Fibroblast of villous mesenchyme (primary cell): ENCODE results near the gene ZNF821. TPM values are rescaled to one million over a fixed set of nuclear protein-coding genes. Genes with fewer than 3 reads are reported as not detected.

Source experiments
- DNase-seq: peaks from one replicate; pipeline ENCODE4 v3.0.0-alpha.2; 2010; ENCODE audit warnings: low read depth
- H3K4me3 ChIP-seq: 2 replicates; pipeline ENCODE4 v1.5.1; 2011; ENCODE audit warnings: low read depth, mild to moderate bottlenecking, low read length
- CTCF ChIP-seq: IDR thresholded peaks from 2 replicates; pipeline ENCODE4 v1.5.1; 2012; ENCODE audit warnings: low read depth, mild to moderate bottlenecking, low read length; ENCODE audit not compliant: insufficient read depth
- total RNA-seq: library from RNA; depleted of rRNA; stranded (reverse); fragments of >200 nt; gene quantifications from 2 replicates; pipeline ENCODE4 v1.2.3, GENCODE V29; 2012

Gene ZNF821
- total RNA-seq, 1 donor, result 3.9 TPM

DNA sequence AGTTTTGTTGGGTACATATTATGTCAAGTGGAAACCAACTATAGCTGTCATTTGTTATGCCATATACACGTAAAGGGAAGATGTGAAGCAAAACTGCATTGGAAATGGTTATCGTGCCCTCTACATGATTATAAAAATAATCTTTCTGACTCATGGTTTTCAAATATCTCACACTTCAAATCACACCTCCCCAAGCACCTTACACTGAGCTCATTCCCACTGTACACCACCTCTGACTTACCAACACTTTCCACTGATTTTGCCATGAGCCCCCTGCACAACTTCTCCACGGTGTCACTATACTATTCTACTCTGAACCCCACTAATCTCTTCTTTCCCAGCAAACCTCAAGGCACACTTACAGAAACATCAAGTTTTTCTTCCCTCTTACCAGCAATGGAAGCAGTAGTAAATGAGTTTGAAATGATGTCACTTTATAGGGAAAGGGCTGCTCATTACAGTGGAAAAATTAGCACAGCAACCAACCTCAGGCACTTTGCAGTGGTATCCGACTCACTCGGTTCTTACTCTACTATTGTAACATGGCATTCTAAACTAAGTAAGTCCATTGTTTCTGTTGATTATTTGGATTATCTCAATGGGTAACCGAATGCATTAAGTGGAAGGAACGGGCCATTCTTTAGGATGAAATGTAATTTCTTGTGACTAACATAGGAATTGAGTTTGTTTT is 18.7 kb downstream of the ZNF821 start:
- TF ChIP-seq CTCF, result no peak
- no peak for DNase-seq
- H3K4me3 ChIP-seq, result no peak overlapping the region

DNA sequence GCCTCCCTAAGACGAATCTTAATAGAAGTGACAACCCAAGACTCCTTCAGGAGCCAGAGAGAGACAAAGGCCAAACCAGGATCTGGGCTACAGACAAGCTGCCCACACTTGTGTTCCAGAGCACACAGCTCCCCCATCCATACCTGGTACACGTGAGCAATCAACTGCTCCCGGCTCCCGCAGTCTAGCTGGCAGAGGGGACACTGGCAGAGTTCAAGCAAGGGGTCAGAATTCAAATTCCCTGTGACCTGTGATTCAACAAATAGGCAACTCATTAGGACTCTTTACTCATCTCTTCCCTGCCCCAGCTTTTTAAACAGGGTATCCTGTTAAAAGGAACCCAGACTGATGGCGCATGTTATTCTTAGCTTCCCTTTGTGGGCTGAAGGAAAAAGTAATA is 20.0 kb downstream of the ZNF821 start:
- H3K4me3 ChIP-seq, result no peak overlapping the region
- no peak for TF ChIP-seq CTCF
- DNase-seq, result no peak

- no peak for DNase-seq
- no peak overlapping the region for H3K4me3 ChIP-seq
These were observed 24.0 kb downstream of the ZNF821 start for GRCh38 chr16:71859762-71860521.

DNA sequence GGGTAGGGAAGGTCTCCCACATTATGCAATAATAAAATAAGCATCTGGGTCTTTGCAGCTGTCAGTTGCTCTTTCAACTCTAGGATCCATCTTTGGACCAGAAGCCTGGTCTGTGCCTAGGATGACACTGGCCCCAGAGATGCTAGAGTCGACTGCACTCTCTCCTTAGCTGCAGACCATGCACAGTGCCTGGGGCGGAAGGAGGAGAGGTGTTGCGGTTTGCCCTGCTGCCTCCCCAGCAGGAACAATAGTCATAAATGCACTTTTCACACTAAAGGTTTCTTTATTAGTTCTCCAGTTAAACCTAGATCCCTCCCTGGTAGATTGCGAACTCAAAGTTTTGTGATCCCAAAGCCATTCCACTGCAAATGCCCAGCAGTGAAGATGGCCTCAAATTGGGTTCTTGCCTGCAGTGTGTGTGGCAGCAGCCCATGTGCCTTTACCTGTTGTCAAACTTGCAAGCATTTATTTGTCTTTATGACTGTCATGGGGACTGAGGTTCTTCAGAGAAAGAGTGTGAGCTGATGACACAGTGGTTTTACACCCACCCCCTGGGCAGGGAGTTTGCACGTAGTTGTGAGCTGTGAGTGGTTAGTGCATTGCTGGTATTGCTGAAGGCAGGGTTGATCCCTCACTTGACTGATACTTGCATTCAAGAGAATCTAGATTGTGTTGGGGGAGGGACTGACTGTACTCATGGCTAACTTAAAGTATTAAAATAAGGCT is 27.9 kb downstream of the ZNF821 start:
- no peak for TF ChIP-seq CTCF
- H3K4me3 ChIP-seq, result no peak overlapping the region
- no peak for DNase-seq

More at GRCh38 chr16:71859762-71860521, 24.0 kb downstream of the ZNF821 start:
- TF ChIP-seq CTCF, result no peak

DNA sequence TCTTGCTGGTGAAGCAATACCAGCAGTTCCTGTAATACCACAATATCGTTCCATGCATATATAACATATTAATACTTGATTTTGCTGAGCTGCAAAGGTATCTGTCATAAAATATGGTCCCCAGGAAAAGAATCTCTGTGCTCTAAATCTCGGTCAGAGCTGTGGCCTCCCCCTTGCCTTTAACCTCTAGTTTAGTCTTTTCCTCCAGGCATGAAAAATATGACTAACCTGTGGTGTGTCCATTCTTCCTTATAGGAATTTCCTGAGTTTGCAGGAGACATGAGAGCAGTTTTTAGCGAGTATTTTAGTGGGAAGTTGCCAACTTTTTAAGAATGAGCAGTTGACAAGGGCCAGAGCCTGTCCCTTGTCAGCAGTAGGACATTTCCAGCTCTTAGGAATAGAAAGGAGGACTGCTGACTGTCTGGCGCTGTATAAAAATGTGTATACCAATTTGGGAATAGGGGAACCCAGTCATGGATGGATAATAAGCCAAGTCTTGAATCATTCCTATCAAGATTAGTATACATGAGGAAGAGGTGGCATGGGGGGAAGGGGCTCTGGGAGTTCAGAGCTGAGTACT is 29.5 kb downstream of the ZNF821 start:
- DNase-seq, result no peak
- H3K4me3 ChIP-seq, result no peak overlapping the region
- no peak for TF ChIP-seq CTCF

- no peak for TF ChIP-seq CTCF
- no peak for DNase-seq
- H3K4me3 ChIP-seq, result no peak overlapping the region
These were observed 30.6 kb downstream of the ZNF821 start for GRCh38 chr16:71853413-71853812.
